ENCODE results near the gene NID1. TPM values are rescaled to one million over a fixed set of nuclear protein-coding genes. Genes with fewer than 3 reads are reported as not detected.

The NID1 gene
- total and polyA plus RNA-seq, 2 experiments from 2014 or later, result 32.1 to 54.3 TPM

GRCh38 chr1:236103059-236103458, 38.2 kb upstream of the NID1 start:
- H3K9me3 ChIP-seq (ENCODE audit: low read depth), result no peaks in the 10 kb centered on the region
- TF ChIP-seq, protein P1, sequence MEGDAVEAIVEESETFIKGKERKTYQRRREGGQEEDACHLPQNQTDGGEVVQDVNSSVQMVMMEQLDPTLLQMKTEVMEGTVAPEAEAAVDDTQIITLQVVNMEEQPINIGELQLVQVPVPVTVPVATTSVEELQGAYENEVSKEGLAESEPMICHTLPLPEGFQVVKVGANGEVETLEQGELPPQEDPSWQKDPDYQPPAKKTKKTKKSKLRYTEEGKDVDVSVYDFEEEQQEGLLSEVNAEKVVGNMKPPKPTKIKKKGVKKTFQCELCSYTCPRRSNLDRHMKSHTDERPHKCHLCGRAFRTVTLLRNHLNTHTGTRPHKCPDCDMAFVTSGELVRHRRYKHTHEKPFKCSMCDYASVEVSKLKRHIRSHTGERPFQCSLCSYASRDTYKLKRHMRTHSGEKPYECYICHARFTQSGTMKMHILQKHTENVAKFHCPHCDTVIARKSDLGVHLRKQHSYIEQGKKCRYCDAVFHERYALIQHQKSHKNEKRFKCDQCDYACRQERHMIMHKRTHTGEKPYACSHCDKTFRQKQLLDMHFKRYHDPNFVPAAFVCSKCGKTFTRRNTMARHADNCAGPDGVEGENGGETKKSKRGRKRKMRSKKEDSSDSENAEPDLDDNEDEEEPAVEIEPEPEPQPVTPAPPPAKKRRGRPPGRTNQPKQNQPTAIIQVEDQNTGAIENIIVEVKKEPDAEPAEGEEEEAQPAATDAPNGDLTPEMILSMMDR (IDR thresholded peaks at IDR 0.05; ENCODE audit: low read depth, low read length), result no peak
- no peaks in the 10 kb centered on the region for H3K27me3 ChIP-seq
- DNase-seq (ENCODE audit: low read depth in 1 of 2, low spot score in 1 of 2), result no peak
- H3K4me3 ChIP-seq, result no peak overlapping the region
- H3K4me1 ChIP-seq (ENCODE audit: low read depth), result no peaks in the 10 kb centered on the region
- H3K27ac ChIP-seq, result no peak overlapping the region
- no peaks in the 10 kb centered on the region for H3K36me3 ChIP-seq

GRCh38 chr1:236102611-236103010, 37.7 kb upstream of the NID1 start:
- no peaks in the 10 kb centered on the region for H3K27me3 ChIP-seq
- no peaks in the 10 kb centered on the region for H3K9me3 ChIP-seq (ENCODE audit: low read depth)
- no peaks in the 10 kb centered on the region for H3K4me1 ChIP-seq (ENCODE audit: low read depth)
- no peak overlapping the region for H3K27ac ChIP-seq
- no peak for DNase-seq (ENCODE audit: low read depth in 1 of 2, low spot score in 1 of 2)
- no peak overlapping the region for H3K4me3 ChIP-seq
- TF ChIP-seq, protein P1 (IDR thresholded peaks at IDR 0.05; ENCODE audit: low read depth, low read length), result no peak
- H3K36me3 ChIP-seq, result no peaks in the 10 kb centered on the region

GRCh38 chr1:236101233-236102200, 36.6 kb upstream of the NID1 start:
- H3K27ac ChIP-seq, result no peak overlapping the region
- TF ChIP-seq, protein P1 (IDR thresholded peaks at IDR 0.05; ENCODE audit: low read depth, low read length), result no peak
- DNase-seq (ENCODE audit: low read depth in 1 of 2, low spot score in 1 of 2), result no peak
- no peaks in the 10 kb centered on the region for H3K36me3 ChIP-seq
- no peak overlapping the region for H3K4me3 ChIP-seq
- no peaks in the 10 kb centered on the region for H3K27me3 ChIP-seq
- no peaks in the 10 kb centered on the region for H3K9me3 ChIP-seq (ENCODE audit: low read depth)
- no peaks in the 10 kb centered on the region for H3K4me1 ChIP-seq (ENCODE audit: low read depth)

GRCh38 chr1:236100799-236101198, 35.9 kb upstream of the NID1 start:
- Histone ChIP-seq H3K36me3 (no peaks in the 10 kb centered on the region), H3K9me3 (ENCODE audit: low read depth) (no peaks in the 10 kb centered on the region), H3K27me3 (no peaks in the 10 kb centered on the region), H3K4me3 (no peak overlapping the region), H3K4me1 (ENCODE audit: low read depth) (no peaks in the 10 kb centered on the region), H3K27ac (no peak overlapping the region)
- no peak for DNase-seq (ENCODE audit: low read depth in 1 of 2, low spot score in 1 of 2)
- TF ChIP-seq, protein P1 (IDR thresholded peaks at IDR 0.05; ENCODE audit: low read depth, low read length), result no peak

DNA sequence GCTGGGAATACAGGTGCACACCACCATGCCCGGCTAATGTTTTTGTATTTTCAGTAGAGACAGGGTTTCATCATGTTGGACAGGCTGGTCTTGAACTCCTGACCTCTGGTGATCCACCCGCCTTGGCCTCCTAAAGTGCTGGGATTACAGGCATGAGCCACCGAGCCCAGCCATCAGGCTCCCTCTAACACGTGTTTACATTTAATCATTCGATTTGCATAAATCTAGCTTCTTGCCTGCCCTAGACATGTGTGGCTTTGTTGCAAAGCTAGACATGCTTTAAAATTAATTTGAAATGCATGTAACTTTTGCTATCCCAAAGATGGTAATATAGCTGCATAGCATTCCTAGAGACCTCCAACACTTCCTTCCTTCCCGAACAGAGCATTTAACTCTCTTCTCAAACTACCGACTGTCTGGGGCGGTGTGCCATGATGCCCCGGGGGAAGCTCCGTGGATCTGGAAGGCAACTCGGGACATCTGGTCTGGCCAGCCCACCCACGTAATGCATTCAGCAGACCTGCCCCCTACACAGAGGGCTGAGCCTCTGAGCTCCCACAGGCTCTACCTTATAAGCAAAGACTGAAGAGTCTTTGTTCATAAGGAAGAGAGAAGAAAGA, 34.6 kb upstream of the NID1 start:
- H3K4me1 ChIP-seq (ENCODE audit: low read depth), result no peaks in the 10 kb centered on the region
- no peak overlapping the region for H3K4me3 ChIP-seq
- DNase-seq (ENCODE audit: low read depth in 1 of 2, low spot score in 1 of 2), result peak in 1 of 2 donors; percentile 33

More for the DNA sequence above, 34.6 kb upstream of the NID1 start:
- Histone ChIP-seq H3K36me3 (no peaks in the 10 kb centered on the region), H3K27me3 (no peaks in the 10 kb centered on the region), H3K9me3 (ENCODE audit: low read depth) (no peaks in the 10 kb centered on the region), H3K27ac (no peak overlapping the region)
- TF ChIP-seq, protein P1 (IDR thresholded peaks at IDR 0.05; ENCODE audit: low read depth, low read length), result no peak

All from cardiac muscle cell (in vitro differentiated cells and primary cell).